H1 (cell line): ENCODE results near the gene CDH11. TPM values are rescaled to one million over a fixed set of nuclear protein-coding genes. Genes with fewer than 3 reads are reported as not detected.

Experiments used
- CTCF ChIA-PET: fragments of 300-600 bp; sonication (Branson Sonifier 250); formaldehyde crosslinking; loops from one replicate; lab custom pipeline; 2021; ENCODE audit not compliant: partially characterized antibody; lab: Charles Lee
- POLR2A ChIA-PET: fragments of 300-600 bp; sonication (Branson Sonifier 250); formaldehyde crosslinking; loops from one replicate; lab custom pipeline; 2021; ENCODE audit warnings: inconsistent platforms; ENCODE audit not compliant: partially characterized antibody; lab: Charles Lee
- DNase-seq, 2 experiments: peaks; one replicate each; pipeline versions ENCODE4 v3.0.0 to v3.0.0-alpha.2; 2010 to 2022; ENCODE audit warnings: low spot score in 2 of 2, low read depth in 1 of 2, mixed read lengths in 1 of 2
- FAIRE-seq: peaks from 2 replicates; lab custom pipeline; 2011; peaks lifted over from hg19 to GRCh38; lab: Jason Lieb, UNC
- H2AFZ ChIP-seq: 2 replicates; pipeline ENCODE4 v1.8.1; 2012; ENCODE audit warnings: low read length, inconsistent platforms
- H2AK5ac ChIP-seq: 2 replicates; pipeline ENCODE4 v1.6.1; 2013; ENCODE audit warnings: low read depth, low read length
- H2BK120ac ChIP-seq: replicated peaks from 2 replicates; pipeline ENCODE3; 2013; ENCODE audit warnings: low read depth, low read length, inconsistent platforms
- H2BK12ac ChIP-seq: 2 replicates; pipeline ENCODE4 v1.6.1; 2013; ENCODE audit warnings: low read depth, low read length
- H2BK15ac ChIP-seq: 2 replicates; pipeline ENCODE4 v1.6.1; 2013; ENCODE audit warnings: low read length
- H2BK20ac ChIP-seq: 2 replicates; pipeline ENCODE4 v1.6.1; 2013; ENCODE audit warnings: low read length
- H2BK5ac ChIP-seq: 2 replicates; pipeline ENCODE4 v1.6.1; 2013; ENCODE audit warnings: low read depth, low read length
- H3K14ac ChIP-seq: 2 replicates; pipeline ENCODE4 v1.6.1; 2013; ENCODE audit warnings: inconsistent platforms; ENCODE audit not compliant: insufficient read length
- H3K18ac ChIP-seq: 2 replicates; pipeline ENCODE4 v1.6.1; 2013; ENCODE audit warnings: low read length; ENCODE audit errors: extremely low read depth
- H3K23ac ChIP-seq: 2 replicates; pipeline ENCODE4 v1.6.1; 2013; ENCODE audit warnings: inconsistent platforms; ENCODE audit not compliant: insufficient read length
- H3K23me2 ChIP-seq: 2 replicates; pipeline ENCODE4 v1.6.1; 2013; ENCODE audit warnings: low read depth, low read length
- H3K27ac ChIP-seq: 2 replicates; pipeline ENCODE4 v1.6.1; 2011; ENCODE audit warnings: low read depth, low read length, inconsistent platforms
- H3K27me3 ChIP-seq, 4 experiments: replicated peaks in 1 of 4; 1 replicate in 1 of 4; 2 replicates in 3 of 4; pipeline versions ENCODE4 v1.6.1 to v1.8.1; 2011 to 2013; ENCODE audit warnings: low read length in 3 of 4, mild to moderate bottlenecking in 3 of 4, inconsistent platforms in 2 of 4, mixed read lengths in 2 of 4, moderate library complexity in 1 of 4; ENCODE audit not compliant: control insufficient read depth in 3 of 4, insufficient read depth in 3 of 4; ENCODE audit errors: extremely low read depth in 1 of 4
- H3K36me3 ChIP-seq, 4 experiments: 2 replicates each; pipeline versions ENCODE4 v1.6.1 to v1.8.1; 2011 to 2013; ENCODE audit warnings: mild to moderate bottlenecking in 4 of 4, low read length in 3 of 4, moderate library complexity in 2 of 4, control low read depth in 1 of 4, inconsistent platforms in 1 of 4; ENCODE audit not compliant: insufficient read depth in 4 of 4, control insufficient read depth in 2 of 4
- H3K4ac ChIP-seq: replicated peaks from 2 replicates; pipeline ENCODE3; 2013; ENCODE audit warnings: low read length, low read depth, mixed read lengths, inconsistent platforms; ENCODE audit not compliant: insufficient read length
- H3K4me1 ChIP-seq, 4 experiments: replicated peaks in 1 of 4; 1 replicate in 1 of 4; 2 replicates in 3 of 4; pipeline versions ENCODE4 v1.6.1 to v1.8.1; 2011 to 2013; ENCODE audit warnings: low read length in 3 of 4, inconsistent platforms in 2 of 4, mixed read lengths in 1 of 4; ENCODE audit not compliant: insufficient read depth in 4 of 4, control insufficient read depth in 3 of 4
- H3K4me2 ChIP-seq, 2 experiments: 2 replicates each; pipeline versions ENCODE4 v1.6.1 to v1.8.1; 2011 to 2013; ENCODE audit warnings: low read depth in 2 of 2, low read length in 2 of 2, control low read depth in 1 of 2, inconsistent platforms in 1 of 2, mild to moderate bottlenecking in 1 of 2; ENCODE audit not compliant: insufficient read depth in 1 of 2
- H3K4me3 ChIP-seq, 4 experiments: fragments of 200-600, 300-600 bp in 1 of 4; sonication (generic), shearing (Covaris generic), sonication (Bioruptor Twin) in 1 of 4; 2 replicates each; pipeline versions ENCODE4 v1.5.1 to v1.8.1; 2011 to 2016; ENCODE audit warnings: low read length in 4 of 4, low read depth in 3 of 4, control low read depth in 2 of 4, inconsistent platforms in 2 of 4, mild to moderate bottlenecking in 2 of 4, mixed read lengths in 1 of 4, moderate library complexity in 1 of 4; ENCODE audit not compliant: insufficient read depth in 2 of 4; ENCODE audit errors: extremely low read depth in 1 of 4
- H3K56ac ChIP-seq: replicated peaks from 2 replicates; pipeline ENCODE3; 2013; ENCODE audit warnings: low read depth, mild to moderate bottlenecking, mixed read lengths, low read length, inconsistent platforms; ENCODE audit not compliant: insufficient read length
- H3K79me1 ChIP-seq: 2 replicates; pipeline ENCODE4 v1.6.1; 2013; ENCODE audit warnings: low read depth, low read length, control low read depth
- H3K79me2 ChIP-seq, 2 experiments: 2 replicates each; pipeline versions ENCODE4 v1.6.1 to v1.8.1; 2012 to 2013; ENCODE audit warnings: low read length in 2 of 2, mild to moderate bottlenecking in 2 of 2, inconsistent platforms in 1 of 2; ENCODE audit not compliant: insufficient read depth in 2 of 2, control insufficient read depth in 1 of 2
- H3K9ac ChIP-seq, 4 experiments: replicated peaks in 1 of 4; 1 replicate in 1 of 4; 2 replicates in 3 of 4; pipeline versions ENCODE4 v1.6.1 to v1.8.1; 2011 to 2013; ENCODE audit warnings: low read depth in 3 of 4, low read length in 3 of 4, control low read depth in 2 of 4, mild to moderate bottlenecking in 2 of 4, moderate library complexity in 2 of 4, inconsistent platforms in 1 of 4; ENCODE audit errors: extremely low read depth in 1 of 4
- H3K9me3 ChIP-seq, 2 experiments: 2 replicates each; pipeline versions ENCODE4 v1.6.1 to v1.8.1; 2012 to 2013; ENCODE audit warnings: mild to moderate bottlenecking in 2 of 2, moderate library complexity in 2 of 2, control low read depth in 1 of 2, inconsistent platforms in 1 of 2, low read depth in 1 of 2, low read length in 1 of 2, mixed read lengths in 1 of 2; ENCODE audit not compliant: insufficient read depth in 2 of 2
- H4K20me1 ChIP-seq, 2 experiments: replicated peaks in 1 of 2; 2 replicates each; pipeline versions ENCODE3 to v1.8.1; 2011 to 2013; ENCODE audit warnings: inconsistent platforms in 2 of 2, low read length in 2 of 2, mild to moderate bottlenecking in 1 of 2; ENCODE audit not compliant: insufficient read depth in 2 of 2, control insufficient read depth in 1 of 2
- H4K5ac ChIP-seq: 2 replicates; pipeline ENCODE4 v1.6.1; 2013; ENCODE audit warnings: low read length, low read depth, mixed read lengths, inconsistent platforms; ENCODE audit not compliant: insufficient read length
- H4K8ac ChIP-seq: 2 replicates; pipeline ENCODE4 v1.8.0; 2013; ENCODE audit warnings: mild to moderate bottlenecking, moderate library complexity, low read length, inconsistent platforms; ENCODE audit not compliant: insufficient read depth; ENCODE audit errors: extremely low read depth
- H4K91ac ChIP-seq: replicated peaks from 2 replicates; pipeline ENCODE3; 2013; ENCODE audit warnings: low read length, mixed read lengths, inconsistent platforms; ENCODE audit not compliant: insufficient read length
- ASH2L ChIP-seq: fragments of 200-600, 300-600 bp; sonication (generic); IDR thresholded peaks from one replicate; pipeline ENCODE4 v1.7.1; 2017; ENCODE audit warnings: low read length
- CHD2 ChIP-seq: IDR thresholded peaks from 2 replicates; pipeline ENCODE4 v1.6.1; 2012; ENCODE audit warnings: low read length, improper control_type of control experiment
- EGR1 ChIP-seq: IDR thresholded peaks from 2 replicates; pipeline ENCODE4 v1.6.1; 2011; ENCODE audit warnings: low read depth, low read length, borderline replicate concordance
- EZH2 ChIP-seq: fragments of 200-600 bp; sonication (generic); IDR thresholded peaks from 2 replicates; pipeline ENCODE4 v1.7.1; 2012; ENCODE audit warnings: low read depth, mild to moderate bottlenecking, moderate library complexity, low read length, inconsistent platforms; ENCODE audit not compliant: severe bottlenecking
- GABPA ChIP-seq: IDR thresholded peaks from 2 replicates; pipeline ENCODE4 v1.6.1; 2011; ENCODE audit warnings: mild to moderate bottlenecking, low read length, moderate library complexity, borderline replicate concordance; ENCODE audit not compliant: insufficient read depth
- RBBP5 ChIP-seq: IDR thresholded peaks from 2 replicates; pipeline ENCODE4 v1.7.1; 2012; ENCODE audit warnings: low read depth, mild to moderate bottlenecking, inconsistent platforms, low read length, moderate library complexity, borderline replicate concordance
- RFX5 ChIP-seq: IDR thresholded peaks from 2 replicates; pipeline ENCODE4 v1.6.1; 2011; ENCODE audit warnings: low read depth, low read length, improper control_type of control experiment, borderline replicate concordance
- SIN3A ChIP-seq, 2 experiments: IDR thresholded peaks in 1 of 2; conservative IDR thresholded peaks in 1 of 2; 2 replicates each; pipeline ENCODE4 v1.6.1; 2011 to 2012; ENCODE audit warnings: low read length in 2 of 2, improper control_type of control experiment in 1 of 2, low read depth in 1 of 2, mild to moderate bottlenecking in 1 of 2
- SP2 ChIP-seq: IDR thresholded peaks from 2 replicates; pipeline ENCODE4 v1.6.1; 2012; ENCODE audit warnings: mild to moderate bottlenecking, low read length, inconsistent platforms
- SRF ChIP-seq: IDR thresholded peaks from 2 replicates; pipeline ENCODE4 v1.6.1; 2011; ENCODE audit warnings: mild to moderate bottlenecking, low read depth, low read length, moderate library complexity
- TBP ChIP-seq: IDR thresholded peaks from 2 replicates; pipeline ENCODE4 v1.6.1; 2011; ENCODE audit warnings: low read depth, low read length, improper control_type of control experiment
- TCF12 ChIP-seq: IDR thresholded peaks from 2 replicates; pipeline ENCODE4 v1.6.1; 2011; ENCODE audit warnings: low read depth, mild to moderate bottlenecking, low read length
- WGBS, 2 experiments: shearing (Covaris generic) in 1 of 2; methylation state at CpG; one replicate each; pipeline versions ENCODE4 v1.1.6 to v1.1.7; 2013 to 2015; ENCODE audit warnings: low lambda C conversion rate in 2 of 2, mixed read lengths in 2 of 2, inconsistent platforms in 1 of 2, low coverage in 1 of 2, missing lambda C conversion rate in 1 of 2; ENCODE audit not compliant: insufficient replicate concordance in 2 of 2, insufficient coverage in 1 of 2, insufficient read length in 1 of 2; ENCODE audit errors: extremely low coverage in 1 of 2, missing lambda C conversion rate in 1 of 2; 5-methylcytosine and 5-hydroxymethylcytosine counted together
- polyA plus RNA-seq, 7 experiments: library from polyadenylated mRNA; depleted of rRNA in 3 of 7; stranded (reverse) in 5 of 7; unstranded in 2 of 7; fragments of >200 nt in 5 of 7; fragments of 200-250 nt in 2 of 7; gene quantifications; 1 replicate in 5 of 7; 2 replicates in 1 of 7; 4 replicates in 1 of 7; pipeline versions ENCODE4 v1.2.1 to v1.2.3, GENCODE V29; 2011 to 2013; ENCODE audit warnings: missing spikeins in 2 of 7, mixed read lengths in 2 of 7
- total RNA-seq: library from RNA; stranded (reverse); fragmentation: NEBNext Ultra II Directional; extraction: Animal tissue kit (Norgen Biotek cat#: 25700); gene quantifications from 2 replicates; pipeline ENCODE4 v1.2.1, GENCODE V29; 2021
- TF ChIP-seq, protein P1 (sequence below): IDR thresholded peaks from 2 replicates; pipeline ENCODE4 v1.6.1; 2012; ENCODE audit warnings: low read length, inconsistent platforms

Gene CDH11
- total and polyA plus RNA-seq, 2 of the 8 experiments (the other 6 are each of a cell fraction or from before 2014, with no cell fraction given), result 3.3 to 8.4 TPM

DNA sequence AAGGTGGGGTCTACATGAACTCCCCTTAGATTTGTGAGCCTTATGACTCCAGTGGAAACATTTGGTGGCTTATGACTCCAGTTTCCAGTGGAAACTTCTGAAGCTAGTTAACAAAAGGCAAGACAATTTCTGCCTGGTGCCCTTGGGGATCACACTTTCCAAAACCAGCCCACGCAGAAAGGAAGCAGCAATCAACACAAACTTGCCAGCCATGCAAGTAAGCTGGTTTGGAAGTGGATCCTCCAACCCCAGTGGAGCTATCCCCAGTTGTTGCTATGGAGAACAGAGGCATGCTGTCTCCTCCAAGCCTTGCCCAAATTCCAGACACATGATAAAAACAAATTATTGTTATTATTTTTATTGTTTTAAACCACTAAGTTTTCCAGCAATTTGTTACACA, 130.9 kb downstream of the CDH11 start:
- no peak overlapping the region for H2BK5ac ChIP-seq
- FAIRE-seq (no peak), DNase-seq (no peak)
- H3K18ac ChIP-seq, result no peak overlapping the region
- H3K4me3 ChIP-seq, result no peak overlapping the region
- no peak overlapping the region for H4K91ac ChIP-seq
- H3K56ac ChIP-seq, result no peak overlapping the region
- no peak overlapping the region for H4K8ac ChIP-seq
- no peak overlapping the region for H3K23ac ChIP-seq
- POLR2A ChIA-PET, result no interaction called here
- H3K9me3 ChIP-seq, result no peaks in the 10 kb centered on the region
- H2AFZ ChIP-seq, result no peak overlapping the region
- H2BK20ac ChIP-seq, result no peak overlapping the region
- H2BK15ac ChIP-seq, result no peak overlapping the region
- H3K4me1 ChIP-seq, result no peaks in the 10 kb centered on the region
- no peaks in the 10 kb centered on the region for H3K79me2 ChIP-seq
- H3K4ac ChIP-seq, result no peak overlapping the region
- H3K9ac ChIP-seq, result no peak overlapping the region
- no peaks in the 10 kb centered on the region for H3K27me3 ChIP-seq
- no peak overlapping the region for H3K14ac ChIP-seq
- no peak overlapping the region for H2BK120ac ChIP-seq
- no peak overlapping the region for H4K5ac ChIP-seq
- no peaks in the 10 kb centered on the region for H3K36me3 ChIP-seq
- no peaks in the 10 kb centered on the region; the same call in 1 of the 2 replicates for H3K23me2 ChIP-seq
- no peak overlapping the region for H3K4me2 ChIP-seq
- H2AK5ac ChIP-seq, result no peak overlapping the region
- no peak overlapping the region for H3K27ac ChIP-seq
- 95% methylated on average over 1 of the region's 1 CpG; no CpG with 5 or more reads in 1 of the 2 experiments for WGBS, 2 experiments
- CTCF ChIA-PET, result no interaction called here
- H4K20me1 ChIP-seq, result no peaks in the 10 kb centered on the region
- H3K79me1 ChIP-seq, result no peaks in the 10 kb centered on the region
- H2BK12ac ChIP-seq, result no peak overlapping the region
- TF ChIP-seq TBP (no peak), SIN3A (conservative IDR thresholded peaks at IDR 0.05 in 1 of 2, IDR thresholded peaks at IDR 0.05 in 1 of 2; ENCODE audit: low read depth in 1 of 2, low read length in 2 of 2) (no peak), RFX5 (no peak), SRF (no peak), ASH2L (no peak), SP2 (no peak), CHD2 (no peak), GABPA (no peak), EZH2 (no peak), TCF12 (no peak), RBBP5 (no peak), EGR1 (no peak)
- TF ChIP-seq, protein P1, sequence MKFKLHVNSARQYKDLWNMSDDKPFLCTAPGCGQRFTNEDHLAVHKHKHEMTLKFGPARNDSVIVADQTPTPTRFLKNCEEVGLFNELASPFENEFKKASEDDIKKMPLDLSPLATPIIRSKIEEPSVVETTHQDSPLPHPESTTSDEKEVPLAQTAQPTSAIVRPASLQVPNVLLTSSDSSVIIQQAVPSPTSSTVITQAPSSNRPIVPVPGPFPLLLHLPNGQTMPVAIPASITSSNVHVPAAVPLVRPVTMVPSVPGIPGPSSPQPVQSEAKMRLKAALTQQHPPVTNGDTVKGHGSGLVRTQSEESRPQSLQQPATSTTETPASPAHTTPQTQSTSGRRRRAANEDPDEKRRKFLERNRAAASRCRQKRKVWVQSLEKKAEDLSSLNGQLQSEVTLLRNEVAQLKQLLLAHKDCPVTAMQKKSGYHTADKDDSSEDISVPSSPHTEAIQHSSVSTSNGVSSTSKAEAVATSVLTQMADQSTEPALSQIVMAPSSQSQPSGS, result no peak
